H9 (cell line): Measurements from ENCODE around the gene ESRRB. TPM values are rescaled to one million over a fixed set of nuclear protein-coding genes. Genes with fewer than 3 reads are reported as not detected.

Experiments used
- DNase-seq: peaks from one replicate; pipeline ENCODE4 v3.0.0-alpha.2; 2017
- H2AFZ ChIP-seq: one replicate; pipeline ENCODE4 v1.6.1; 2013; ENCODE audit warnings: mild to moderate bottlenecking, low read length, control low read depth, moderate library complexity
- H2AK5ac ChIP-seq: 2 replicates; pipeline ENCODE4 v1.6.1; 2013; ENCODE audit warnings: low read length, control low read depth, mixed read lengths; ENCODE audit not compliant: insufficient read length
- H2BK120ac ChIP-seq: one replicate; pipeline ENCODE4 v1.6.1; 2013; ENCODE audit warnings: low read depth, mild to moderate bottlenecking, low read length, control low read depth, inconsistent platforms; ENCODE audit not compliant: poor library complexity, severe bottlenecking
- H2BK12ac ChIP-seq: 2 replicates; pipeline ENCODE4 v1.6.1; 2013; ENCODE audit warnings: low read length, control low read depth, mixed read lengths, low read depth; ENCODE audit not compliant: insufficient read length
- H2BK15ac ChIP-seq: 2 replicates; pipeline ENCODE4 v1.6.1; 2013; ENCODE audit warnings: low read depth, low read length, control low read depth
- H2BK20ac ChIP-seq: one replicate; pipeline ENCODE4 v1.6.1; 2013; ENCODE audit warnings: low read depth, mild to moderate bottlenecking, low read length, control low read depth, inconsistent platforms; ENCODE audit not compliant: poor library complexity, severe bottlenecking
- H2BK5ac ChIP-seq: 2 replicates; pipeline ENCODE4 v1.6.1; 2013; ENCODE audit warnings: low read length, control low read depth, mixed read lengths; ENCODE audit not compliant: insufficient read length
- H3K14ac ChIP-seq: 2 replicates; pipeline ENCODE4 v1.6.1; 2013; ENCODE audit warnings: low read length, control low read depth; ENCODE audit not compliant: insufficient read depth
- H3K18ac ChIP-seq: 2 replicates; pipeline ENCODE4 v1.6.1; 2013; ENCODE audit warnings: low read depth, mild to moderate bottlenecking, mixed read lengths, low read length, control low read depth; ENCODE audit not compliant: insufficient read length
- H3K23ac ChIP-seq: 2 replicates; pipeline ENCODE4 v1.6.1; 2013; ENCODE audit warnings: low read length, control low read depth, mixed read lengths, low read depth; ENCODE audit not compliant: insufficient read length
- H3K23me2 ChIP-seq: 2 replicates; pipeline ENCODE4 v1.6.1; 2013; ENCODE audit warnings: low read depth, mild to moderate bottlenecking, mixed read lengths, low read length, control low read depth; ENCODE audit not compliant: insufficient read length, poor library complexity, severe bottlenecking
- H3K27ac ChIP-seq: 2 replicates; pipeline ENCODE4 v1.5.1; 2013; ENCODE audit warnings: low read length, control low read depth, mixed read lengths, low read depth; ENCODE audit not compliant: insufficient read length
- H3K27me3 ChIP-seq: 2 replicates; pipeline ENCODE4 v1.6.1; 2013; ENCODE audit warnings: low read length, control low read depth, inconsistent platforms; ENCODE audit not compliant: insufficient read depth
- H3K4ac ChIP-seq: 2 replicates; pipeline ENCODE4 v1.6.1; 2013; ENCODE audit warnings: low read depth, mild to moderate bottlenecking, control low read depth, inconsistent platforms, low read length, moderate library complexity
- H3K4me1 ChIP-seq: 2 replicates; pipeline ENCODE4 v1.6.1; 2013; ENCODE audit warnings: low read length, control low read depth, inconsistent platforms; ENCODE audit not compliant: insufficient read depth
- H3K4me2 ChIP-seq: 2 replicates; pipeline ENCODE4 v1.6.1; 2013; ENCODE audit warnings: low read length, control low read depth, mixed read lengths; ENCODE audit not compliant: insufficient read length, insufficient read depth
- H3K56ac ChIP-seq: 2 replicates; pipeline ENCODE4 v1.6.1; 2013; ENCODE audit warnings: low read depth, mild to moderate bottlenecking, mixed read lengths, low read length, control low read depth; ENCODE audit not compliant: insufficient read length
- H3K79me1 ChIP-seq: 2 replicates; pipeline ENCODE4 v1.6.1; 2013; ENCODE audit warnings: low read depth, mild to moderate bottlenecking, moderate library complexity, low read length, control low read depth, inconsistent platforms; ENCODE audit not compliant: insufficient read depth, poor library complexity, severe bottlenecking
- H3K79me2 ChIP-seq: 2 replicates; pipeline ENCODE4 v1.6.1; 2013; ENCODE audit warnings: low read length, control low read depth, inconsistent platforms; ENCODE audit not compliant: insufficient read depth
- H3K9ac ChIP-seq: 2 replicates; pipeline ENCODE4 v1.6.1; 2013; ENCODE audit warnings: low read length, control low read depth, mixed read lengths; ENCODE audit not compliant: insufficient read length; ENCODE audit errors: extremely low read depth
- H3K9me3 ChIP-seq: one replicate; pipeline ENCODE4 v1.6.1; 2013; ENCODE audit warnings: low read depth, low read length, inconsistent platforms; ENCODE audit not compliant: control insufficient read depth
- H3T11ph ChIP-seq: one replicate; pipeline ENCODE4 v1.6.1; 2013; ENCODE audit warnings: mild to moderate bottlenecking, low read length, control low read depth, inconsistent platforms
- H4K20me1 ChIP-seq: one replicate; pipeline ENCODE4 v1.6.1; 2013; ENCODE audit not compliant: control insufficient read depth, insufficient read length, insufficient read depth
- H4K5ac ChIP-seq: 2 replicates; pipeline ENCODE4 v1.6.1; 2013; ENCODE audit warnings: low read depth, mild to moderate bottlenecking, mixed read lengths, low read length, control low read depth; ENCODE audit not compliant: insufficient read length
- H4K8ac ChIP-seq: replicated peaks from 2 replicates; pipeline ENCODE4 v1.6.1; 2013; ENCODE audit warnings: low read length, control low read depth, mixed read lengths, low read depth; ENCODE audit not compliant: insufficient read length
- H4K91ac ChIP-seq: 2 replicates; pipeline ENCODE4 v1.6.1; 2013; ENCODE audit warnings: low read depth, mild to moderate bottlenecking, moderate library complexity, mixed read lengths, low read length, control low read depth; ENCODE audit not compliant: insufficient read length
- H3K27ac Mint-ChIP-seq, 3 experiments: 2 replicates in 2 of 3; 3 replicates in 1 of 3; pipeline ENCODE4 v1.8.0; 2020 to 2021; ENCODE audit warnings: mixed read lengths in 3 of 3, mild to moderate bottlenecking in 1 of 3, moderate library complexity in 1 of 3
- H3K27me3 Mint-ChIP-seq: 2 replicates; pipeline ENCODE4 v1.8.0; 2021; ENCODE audit warnings: low read depth, mild to moderate bottlenecking, moderate library complexity, mixed read lengths
- H3K36me3 Mint-ChIP-seq, 3 experiments: 2 replicates in 2 of 3; 3 replicates in 1 of 3; pipeline ENCODE4 v1.8.0; 2020 to 2021; ENCODE audit warnings: low read depth in 3 of 3, mixed read lengths in 3 of 3; ENCODE audit not compliant: insufficient read depth in 1 of 3
- H3K4me1 Mint-ChIP-seq, 2 experiments: 2 replicates each; pipeline ENCODE4 v1.8.0; 2020; ENCODE audit warnings: mixed read lengths in 2 of 2
- H3K4me3 Mint-ChIP-seq, 2 experiments: 2 replicates in 1 of 2; 3 replicates in 1 of 2; pipeline ENCODE4 v1.8.0; 2020 to 2021; ENCODE audit warnings: mild to moderate bottlenecking in 2 of 2, mixed read lengths in 2 of 2, moderate library complexity in 1 of 2
- H3K9me3 Mint-ChIP-seq, 2 experiments: 2 replicates in 1 of 2; 3 replicates in 1 of 2; pipeline ENCODE4 v1.8.0; 2020; ENCODE audit warnings: mild to moderate bottlenecking in 2 of 2, mixed read lengths in 2 of 2, moderate library complexity in 1 of 2
- CTCF ChIP-seq: fragments of 200-600 bp; sonication (generic); conservative IDR thresholded peaks from 3 replicates; pipeline ENCODE4 v1.8.0; 2021; ENCODE audit warnings: antibody characterized with exemption, mild to moderate bottlenecking
- WGBS: extraction: QIAGEN DNeasy Blood & Tissue Kit; methylation state at CpG from one replicate; pipeline ENCODE4 v1.1.7; 2013; ENCODE audit warnings: missing lambda C conversion rate, low lambda C conversion rate, mixed read lengths; ENCODE audit not compliant: insufficient read length; ENCODE audit errors: extremely low coverage; 5-methylcytosine and 5-hydroxymethylcytosine counted together
- total RNA-seq: library from RNA; stranded (reverse); gene quantifications from 2 replicates; pipeline ENCODE4 v1.2.1, GENCODE V29; 2021

The ESRRB gene
- total RNA-seq, 1 experiment from 2014 or later: 0.11 TPM

- H3K27ac ChIP-seq: no peak overlapping the region
- Mint-ChIP-seq H3K4me1 (peaks cover 25 to 33% of the 10 kb centered on the region in 2 experiments), H3K27ac (no peak overlapping the region), H3K9me3 (no peaks in the 10 kb centered on the region), H3K36me3 (0 out of 7 replicates have a peak, but pooled peaks cover 0 to 1% (median 0%) of the 10 kb centered on the region in 3 experiments), H3K4me3 (no peak overlapping the region), H3K27me3 (no peaks in the 10 kb centered on the region)
- no peak overlapping the region for H2BK12ac ChIP-seq
- H3T11ph ChIP-seq: no peak overlapping the region
- H2BK5ac ChIP-seq: no peak overlapping the region
- H3K79me1 ChIP-seq: no peaks in the 10 kb centered on the region
- H3K27me3 ChIP-seq: no peaks in the 10 kb centered on the region
- no peak overlapping the region for H3K9ac ChIP-seq
- H4K5ac ChIP-seq: no peak overlapping the region
- no peak overlapping the region for H3K56ac ChIP-seq
- no peak for DNase-seq
- peaks cover 4% of the 10 kb centered on the region; the same call in 1 of the 2 replicates for H3K4me1 ChIP-seq
- H3K23ac ChIP-seq: no peak overlapping the region
- H3K79me2 ChIP-seq: no peaks in the 10 kb centered on the region
- H3K9me3 ChIP-seq: no peaks in the 10 kb centered on the region
- H4K91ac ChIP-seq: no peak overlapping the region
- no peak overlapping the region for H2AK5ac ChIP-seq
- no peaks in the 10 kb centered on the region for H3K23me2 ChIP-seq
- no peak overlapping the region for H2BK15ac ChIP-seq
- no peaks in the 10 kb centered on the region for H4K20me1 ChIP-seq
- no peak overlapping the region for H2AFZ ChIP-seq
- H3K14ac ChIP-seq: no peak overlapping the region
- no peak overlapping the region for H4K8ac ChIP-seq
- no peak overlapping the region for H2BK120ac ChIP-seq
- H3K18ac ChIP-seq: no peak overlapping the region
- no peak overlapping the region for H3K4ac ChIP-seq
- H2BK20ac ChIP-seq: no peak overlapping the region
- TF ChIP-seq CTCF: no peak
- no peak overlapping the region for H3K4me2 ChIP-seq
- no CpG with 5 or more reads among the region's 1 CpG for WGBS
These were observed 162.7 kb downstream of the ESRRB start for GRCh38 chr14:76538648-76539008.
